GM12875 (cell line): Measurements from ENCODE around the gene MRPL20.

Experiments used
- H3K4me3 ChIP-seq: one replicate; pipeline ENCODE4 v1.5.1; 2011; ENCODE audit warnings: low read depth, low read length, control low read depth
- TF ChIP-seq, protein P1 (sequence below): IDR thresholded peaks from 2 replicates; pipeline ENCODE4 v1.5.1; 2011; ENCODE audit warnings: low read depth, mild to moderate bottlenecking, control low read depth, inconsistent platforms, low read length, moderate library complexity, borderline replicate concordance; ENCODE audit not compliant: insufficient read depth

The MRPL20 gene

DNA sequence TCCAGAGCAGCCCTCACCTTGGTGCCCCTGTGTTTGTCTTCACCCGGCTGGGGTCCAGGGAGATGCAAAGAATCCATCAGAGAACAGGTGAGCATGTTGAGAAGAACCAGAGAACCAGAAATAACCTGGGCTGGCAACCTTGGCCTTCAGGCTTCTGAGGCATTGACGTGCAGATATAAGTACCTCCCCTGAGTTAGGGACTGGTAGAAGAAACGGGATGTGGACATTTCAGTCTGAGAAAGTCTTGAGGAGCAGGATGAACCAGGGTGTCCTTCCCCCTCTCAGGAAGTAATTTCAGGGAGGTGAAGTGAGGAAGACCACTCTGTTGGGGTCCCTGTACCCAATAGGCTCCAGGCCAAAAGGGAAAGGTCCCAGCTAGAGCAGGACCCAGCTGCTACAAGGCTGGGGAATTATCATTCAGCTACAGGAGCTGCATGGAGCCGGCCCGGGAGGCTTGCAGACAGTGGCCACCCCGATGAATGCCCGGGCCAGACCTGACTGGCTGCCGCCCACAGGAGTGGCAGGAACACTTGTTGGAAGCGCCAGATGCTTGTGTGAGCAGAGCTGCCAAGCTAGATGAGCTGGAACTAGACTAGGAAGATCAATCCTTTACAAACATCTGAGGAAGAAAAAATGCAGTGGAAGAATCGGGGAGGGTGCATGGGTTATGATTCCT lies 30.4 kb downstream of the MRPL20 start:
- no peak overlapping the region for H3K4me3 ChIP-seq
- TF ChIP-seq, protein P1, sequence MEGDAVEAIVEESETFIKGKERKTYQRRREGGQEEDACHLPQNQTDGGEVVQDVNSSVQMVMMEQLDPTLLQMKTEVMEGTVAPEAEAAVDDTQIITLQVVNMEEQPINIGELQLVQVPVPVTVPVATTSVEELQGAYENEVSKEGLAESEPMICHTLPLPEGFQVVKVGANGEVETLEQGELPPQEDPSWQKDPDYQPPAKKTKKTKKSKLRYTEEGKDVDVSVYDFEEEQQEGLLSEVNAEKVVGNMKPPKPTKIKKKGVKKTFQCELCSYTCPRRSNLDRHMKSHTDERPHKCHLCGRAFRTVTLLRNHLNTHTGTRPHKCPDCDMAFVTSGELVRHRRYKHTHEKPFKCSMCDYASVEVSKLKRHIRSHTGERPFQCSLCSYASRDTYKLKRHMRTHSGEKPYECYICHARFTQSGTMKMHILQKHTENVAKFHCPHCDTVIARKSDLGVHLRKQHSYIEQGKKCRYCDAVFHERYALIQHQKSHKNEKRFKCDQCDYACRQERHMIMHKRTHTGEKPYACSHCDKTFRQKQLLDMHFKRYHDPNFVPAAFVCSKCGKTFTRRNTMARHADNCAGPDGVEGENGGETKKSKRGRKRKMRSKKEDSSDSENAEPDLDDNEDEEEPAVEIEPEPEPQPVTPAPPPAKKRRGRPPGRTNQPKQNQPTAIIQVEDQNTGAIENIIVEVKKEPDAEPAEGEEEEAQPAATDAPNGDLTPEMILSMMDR: no peak

DNA sequence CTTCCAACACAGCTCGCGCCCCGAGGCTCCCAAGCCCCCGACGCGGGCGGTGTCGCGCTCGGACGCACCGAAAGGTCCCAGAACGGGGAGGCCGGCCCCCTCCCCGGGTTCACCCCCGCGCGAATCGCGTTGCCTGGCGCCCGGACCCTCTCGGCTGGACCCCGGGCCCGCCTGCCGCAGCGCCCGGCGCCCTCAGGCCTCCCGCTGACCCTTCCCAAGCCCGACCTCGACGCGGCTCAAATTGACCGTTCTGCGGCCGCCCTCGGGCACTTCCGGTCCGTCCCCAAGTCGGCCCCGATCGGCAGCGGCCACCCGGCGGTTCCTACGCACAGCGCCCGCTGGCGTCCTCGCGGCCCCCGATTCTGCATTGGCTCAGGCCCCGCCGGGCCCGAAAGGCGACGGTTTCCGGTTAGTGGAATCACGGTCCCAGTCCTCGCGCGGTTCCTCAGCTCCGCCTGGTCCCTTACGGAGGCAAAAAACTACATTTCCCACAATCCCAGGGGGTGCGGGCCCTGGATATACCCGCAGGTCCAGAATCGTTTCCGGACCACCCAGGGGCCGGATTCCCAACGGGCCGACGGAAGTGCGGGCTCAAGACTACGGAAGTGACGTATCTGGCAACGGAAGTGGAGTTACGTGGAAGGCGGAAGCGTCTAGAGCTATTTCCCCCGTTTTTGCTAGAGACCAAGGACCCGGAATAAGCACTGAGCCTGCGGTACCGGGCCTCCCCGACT lies 32.0 kb downstream of the MRPL20 start, which contains the start of gene AURKAIP1:
AURKAIP1 (minus strand) TSS at position 279 of the 734 bp plus-strand sequence. CDS start 451 bp downstream, outside the sequence.
- peak within 1 kb of the TSS; percentile 99 for H3K4me3 ChIP-seq
- TF ChIP-seq, protein P1: peak; percentile 37; the same call in 1 of the 2 replicates

DNA sequence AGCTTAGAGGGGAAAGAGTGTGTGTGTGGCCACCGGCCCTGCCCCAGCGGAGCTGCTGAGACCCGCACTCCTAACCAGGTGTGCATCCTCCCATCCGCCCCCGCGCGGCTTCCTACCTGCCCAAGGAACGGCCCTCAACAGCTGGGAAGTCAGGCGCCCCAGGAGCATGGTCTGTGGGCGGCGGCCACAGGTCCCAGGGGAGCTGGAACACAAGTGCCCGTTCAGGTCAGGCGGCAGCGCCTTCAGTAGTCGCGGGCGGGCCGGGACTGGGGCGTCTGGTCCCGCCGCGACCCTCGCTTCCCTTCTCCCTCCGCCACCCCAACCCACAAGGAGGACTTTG lies 32.5 kb downstream of the MRPL20 start:
- peak overlapping the region; percentile 99 for H3K4me3 ChIP-seq
- TF ChIP-seq, protein P1: no peak

DNA sequence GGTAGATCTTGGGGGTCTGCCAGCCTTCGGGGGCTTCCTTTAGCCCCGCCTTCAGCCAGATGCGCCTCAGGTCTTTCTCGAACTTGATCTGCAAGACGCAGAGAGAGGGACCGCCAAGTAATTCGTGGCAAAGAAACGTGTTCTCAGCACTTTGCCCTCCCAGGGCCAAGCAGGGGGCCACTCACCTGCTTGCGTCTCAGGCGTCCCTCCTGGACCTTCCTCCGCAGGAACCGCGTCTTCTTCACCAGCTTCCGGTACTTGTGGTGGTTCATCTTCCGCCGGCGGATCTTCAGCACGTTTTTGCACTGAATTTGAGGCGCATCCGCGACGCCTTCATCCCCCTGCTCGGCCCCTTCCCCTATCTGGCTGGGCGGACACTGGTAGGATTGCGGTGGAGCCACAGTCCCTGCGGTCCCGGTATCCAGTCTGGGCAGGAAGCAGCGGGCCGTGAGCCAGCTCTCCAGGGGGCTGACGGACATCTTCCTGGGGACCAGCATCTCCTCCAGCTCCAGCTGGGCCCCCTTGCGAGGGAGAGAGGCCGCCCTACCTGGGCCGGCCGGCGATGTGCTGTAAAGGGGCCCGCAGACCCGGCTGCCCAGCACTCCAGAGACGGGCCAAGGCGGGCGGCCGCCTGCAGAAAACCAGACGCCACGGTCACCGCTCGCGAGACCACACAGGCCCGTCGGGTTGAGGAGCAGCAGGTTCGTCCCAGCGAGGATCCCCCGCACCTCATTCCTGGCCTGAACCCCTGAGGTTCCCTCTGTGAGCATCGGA lies 33.1 kb downstream of the MRPL20 start:
- peak overlapping the region; percentile 99 for H3K4me3 ChIP-seq
- TF ChIP-seq, protein P1: no peak

DNA sequence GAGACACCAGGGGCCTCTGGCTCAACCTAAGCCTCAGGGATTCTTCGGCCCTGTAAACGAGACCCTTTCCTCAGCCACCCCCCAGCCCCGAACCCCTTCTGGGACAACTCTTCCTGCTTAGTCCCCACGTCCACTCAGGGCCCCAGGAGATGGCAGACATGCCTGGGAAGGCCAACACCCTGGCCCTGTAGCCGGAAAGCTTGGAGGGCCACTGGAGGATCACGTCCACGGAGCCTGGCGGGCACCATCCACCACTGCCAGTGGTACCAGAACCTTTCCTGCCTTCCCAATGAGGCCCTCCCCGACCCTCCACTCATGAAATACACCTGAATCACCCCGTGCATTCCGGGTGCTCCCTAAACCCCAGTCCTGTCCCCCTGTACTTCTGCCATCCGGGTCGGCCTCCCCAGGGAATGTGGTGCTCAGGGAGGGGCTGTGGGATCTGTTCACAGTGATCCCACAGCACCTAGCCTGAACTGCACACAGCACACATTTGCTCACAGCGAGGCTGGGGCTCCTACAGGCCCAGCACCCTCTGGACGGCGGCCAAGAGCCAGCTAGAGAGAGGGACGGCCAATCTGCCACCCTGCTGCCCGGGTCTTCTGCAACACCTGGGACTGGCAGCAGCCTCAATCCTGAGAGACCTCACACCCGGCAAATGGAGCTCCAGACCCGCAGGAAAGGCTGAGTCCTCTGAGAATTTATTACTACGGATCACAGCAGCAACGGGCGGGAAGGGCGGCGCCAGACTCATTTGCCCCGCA lies 33.9 kb downstream of the MRPL20 start:
- H3K4me3 ChIP-seq: no peak overlapping the region
- TF ChIP-seq, protein P1: no peak

DNA sequence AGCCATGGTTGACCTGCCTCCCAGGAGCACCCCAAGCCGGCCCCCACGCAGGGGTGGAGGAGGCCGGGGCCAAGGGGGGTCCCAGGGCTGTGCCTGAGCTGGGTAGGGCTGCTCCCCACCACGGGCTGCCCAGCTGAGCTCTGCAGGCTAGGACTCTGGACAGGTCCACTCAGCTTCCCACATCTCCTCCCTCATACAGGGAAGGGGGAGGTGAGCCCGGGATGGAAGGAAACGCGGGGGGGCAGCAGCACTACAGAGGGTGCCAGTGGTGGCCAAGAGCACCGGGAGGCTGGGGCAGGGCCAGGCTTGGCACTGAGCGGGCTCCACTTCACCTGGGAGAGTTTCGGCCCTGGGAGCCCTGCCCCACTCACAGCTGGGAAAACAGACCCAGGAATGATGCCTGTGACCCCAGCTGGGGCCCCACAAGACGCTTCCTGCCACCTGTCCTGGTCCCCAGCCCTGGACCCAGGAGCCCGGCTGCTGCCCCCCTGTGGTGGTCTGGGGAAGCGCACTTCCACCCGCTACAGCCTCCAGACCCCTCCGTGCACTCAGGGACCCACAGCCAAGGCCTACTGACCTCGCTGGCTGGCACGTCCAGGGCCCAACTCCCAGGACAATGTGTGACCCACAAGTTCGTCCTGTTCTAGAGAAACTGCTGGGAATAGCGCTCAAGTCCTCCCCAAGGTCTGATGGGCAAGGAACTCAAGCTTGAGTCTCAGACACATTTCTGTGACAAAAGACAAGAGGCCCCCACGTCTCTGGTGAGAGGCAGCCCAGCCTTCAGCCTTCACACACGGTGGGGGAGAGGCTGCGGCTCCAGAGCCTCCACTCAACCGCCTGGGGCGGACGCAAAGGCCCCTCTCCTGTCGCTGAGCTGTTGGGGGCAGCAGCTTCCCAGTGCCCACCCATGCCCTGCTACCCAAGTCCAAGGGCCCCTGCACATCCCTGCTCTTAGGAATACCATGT lies 35.1 kb downstream of the MRPL20 start:
- TF ChIP-seq, protein P1: peak; percentile 96
- no peak overlapping the region for H3K4me3 ChIP-seq
